AG04450 (cell line): ENCODE measurements around the gene LRRK2. TPM values are rescaled to one million over a fixed set of nuclear protein-coding genes. Genes with fewer than 3 reads are reported as not detected.
"Not testable (repeated sequence)": the region's sequence is repeated elsewhere in the genome, so short reads cannot be mapped to it uniquely, and the experiment has no call there.

Experiments
- CTCF ChIA-PET: fragments of 300-600, 350-600 bp; formaldehyde crosslinking; extraction: SDS; loops from one replicate; lab custom pipeline; 2022; ENCODE audit warnings: antibody characterized with exemption, inconsistent platforms; lab: Charles Lee
- POLR2A ChIA-PET: fragments of 350-600 bp; formaldehyde crosslinking; extraction: SDS; loops from one replicate; lab custom pipeline; 2021; ENCODE audit warnings: antibody characterized with exemption, inconsistent platforms; lab: Yijun Ruan, JAX
- DNase-seq: peaks from one replicate; pipeline ENCODE4 v3.0.0-alpha.2; 2011; ENCODE audit warnings: low read depth, low spot score
- H3K27ac ChIP-seq: one replicate; pipeline ENCODE4 v1.5.1; 2012; ENCODE audit warnings: low read depth, low read length, control low read depth
- H3K27me3 ChIP-seq: one replicate; pipeline ENCODE4 v1.6.0; 2012; ENCODE audit warnings: low read length; ENCODE audit not compliant: control insufficient read depth, insufficient read depth
- H3K4me3 ChIP-seq: 2 replicates; pipeline ENCODE4 v1.5.1; 2011; ENCODE audit warnings: mild to moderate bottlenecking, low read depth, low read length, control low read depth
- H3K9me3 ChIP-seq: 2 replicates; pipeline ENCODE4 v1.5.1; 2012; ENCODE audit warnings: low read length; ENCODE audit not compliant: control insufficient read depth, insufficient read depth
- CTCF ChIP-seq: IDR thresholded peaks from 2 replicates; pipeline ENCODE4 v1.5.1; 2011; ENCODE audit warnings: low read depth, low read length, control low read depth, inconsistent platforms
- polyA plus RNA-seq: library from polyadenylated mRNA; depleted of rRNA; stranded (reverse); fragments of >200 nt; gene quantifications from 2 replicates; pipeline ENCODE4 v1.2.3, GENCODE V29; 2011

The LRRK2 gene
- polyA plus RNA-seq, 1 experiment = 2.6 TPM

- Histone ChIP-seq H3K9me3 (no peaks in the 10 kb centered on the region), H3K27ac (no peak overlapping the region), H3K4me3 (no peak overlapping the region), H3K27me3 (no peaks in the 10 kb centered on the region)
- ChIA-PET POLR2A (no interaction called here), CTCF (no interaction called here)
- no peak for TF ChIP-seq CTCF
- DNase-seq = no peak
Observed at GRCh38 chr12:40376533-40377267, 151.9 kb downstream of the LRRK2 start.

GRCh38 chr12:40378691-40379090 lies 153.9 kb downstream of the LRRK2 start:
- Histone ChIP-seq H3K27ac (no peak overlapping the region), H3K4me3 (no peak overlapping the region), H3K27me3 (no peaks in the 10 kb centered on the region), H3K9me3 (no peaks in the 10 kb centered on the region)
- CTCF ChIA-PET = no interaction called here
- no peak for DNase-seq
- POLR2A ChIA-PET = no interaction called here
- TF ChIP-seq CTCF = no peak

GRCh38 chr12:40382217-40382616 lies 157.4 kb downstream of the LRRK2 start:
- Histone ChIP-seq H3K9me3 (no peaks in the 10 kb centered on the region; the same call in 1 of the 2 replicates), H3K27me3 (no peaks in the 10 kb centered on the region), H3K4me3 (no peak overlapping the region), H3K27ac (no peak overlapping the region)
- POLR2A ChIA-PET = no interaction called here
- CTCF ChIA-PET = no interaction called here
- no peak for DNase-seq
- TF ChIP-seq CTCF = no peak

- H3K27ac ChIP-seq, H3K27me3 ChIP-seq, POLR2A ChIA-PET, H3K4me3 ChIP-seq, CTCF ChIA-PET, DNase-seq, H3K9me3 ChIP-seq: not testable (repeated sequence)
Observed at GRCh38 chr12:40387279-40387678, 162.5 kb downstream of the LRRK2 start.

- no peaks in the 10 kb centered on the region for H3K27me3 ChIP-seq
- POLR2A ChIA-PET = no interaction called here
- no peak overlapping the region for H3K27ac ChIP-seq
- peaks cover 6% of the 10 kb centered on the region; the same call in 1 of the 2 replicates for H3K9me3 ChIP-seq
- H3K4me3 ChIP-seq = no peak overlapping the region
- CTCF ChIA-PET = interaction anchor here (0.6 kb wide), 1 partner anchor 65 kb away, joined by 3 read pairs; no protein-coding TSS in a partner anchor
- TF ChIP-seq CTCF = no peak
- no peak for DNase-seq
Observed at GRCh38 chr12:40390980-40391379, 166.2 kb downstream of the LRRK2 start.
